GM19035 (cell line): ENCODE measurements around the gene LRRC4B.

ENCODE experiments used
- ATAC-seq: cut with Tn5 transposase; IDR thresholded peaks from one replicate; pipeline ENCODE4 v1.9.1; 2021; ENCODE audit not compliant: unreplicated experiment

LRRC4B gene

DNA sequence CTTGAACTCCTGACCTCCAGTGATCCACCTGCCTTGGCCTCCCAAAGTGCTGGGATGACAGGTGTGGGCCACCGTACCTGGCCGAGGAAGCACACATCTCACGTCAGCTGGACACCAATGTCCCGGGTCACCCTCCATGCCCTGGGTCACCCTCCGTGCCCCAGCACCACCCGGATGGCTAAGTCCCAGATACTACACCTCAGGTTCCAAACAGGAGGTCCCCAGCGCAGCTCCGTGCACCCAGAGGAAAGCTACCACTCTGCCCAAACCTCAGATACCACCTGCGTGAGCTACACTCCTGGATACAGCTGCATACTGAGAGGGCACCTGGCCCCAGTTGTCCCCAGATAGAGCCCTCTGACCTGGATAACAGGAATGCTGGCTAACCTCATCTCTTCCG lies 14.0 kb downstream of the LRRC4B start:
- no peak for ATAC-seq

- ATAC-seq, result no peak
Observed at GRCh38 chr19:50553134-50553703, 15.0 kb downstream of the LRRC4B start.

DNA sequence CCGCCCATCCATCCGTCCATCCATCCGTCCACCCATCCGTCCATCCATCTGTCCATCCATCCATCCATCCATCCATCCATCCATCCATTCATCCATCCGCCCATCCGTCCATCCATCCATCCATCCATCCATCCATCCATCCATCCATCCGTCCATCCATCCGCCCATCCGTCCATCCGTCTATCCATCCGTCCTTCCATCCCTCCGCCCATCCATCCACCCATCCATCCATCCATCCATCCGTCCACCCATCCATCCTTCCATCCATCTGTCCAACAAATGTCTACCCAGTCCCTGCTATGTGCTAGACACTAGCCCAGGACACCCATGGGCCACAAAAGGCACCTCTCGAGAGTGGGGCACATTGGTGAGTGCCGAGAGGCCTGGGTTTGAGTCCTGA lies 15.7 kb downstream of the LRRC4B start:
- no peak for ATAC-seq

DNA sequence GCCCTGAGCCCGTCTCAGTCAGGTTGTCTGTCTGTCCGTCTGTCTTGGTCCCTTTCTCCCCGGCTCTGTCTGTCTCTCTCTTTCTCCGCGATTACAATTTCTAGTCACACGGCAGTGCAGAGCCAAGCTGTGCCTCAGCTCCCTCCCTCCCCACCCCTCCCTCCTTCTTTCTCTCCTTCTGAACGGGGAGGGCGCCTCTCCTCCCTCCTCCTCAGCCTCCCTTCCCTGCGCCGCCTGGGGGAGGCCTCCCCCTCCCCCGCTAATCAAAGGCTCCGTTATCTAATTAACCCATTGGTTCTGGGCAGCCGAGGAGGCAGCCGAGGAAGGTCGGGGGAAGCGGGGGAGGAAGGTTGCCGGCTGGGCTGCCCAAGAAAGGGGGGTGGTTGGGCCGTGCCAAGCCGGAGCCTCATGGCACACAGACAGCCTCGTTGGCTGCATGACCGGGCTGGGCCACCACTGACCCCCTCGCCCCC lies 16.5 kb downstream of the LRRC4B start:
- ATAC-seq, result no peak

- ATAC-seq, result no peak
Observed at GRCh38 chr19:50551034-50551714, 17.1 kb downstream of the LRRC4B start.

DNA sequence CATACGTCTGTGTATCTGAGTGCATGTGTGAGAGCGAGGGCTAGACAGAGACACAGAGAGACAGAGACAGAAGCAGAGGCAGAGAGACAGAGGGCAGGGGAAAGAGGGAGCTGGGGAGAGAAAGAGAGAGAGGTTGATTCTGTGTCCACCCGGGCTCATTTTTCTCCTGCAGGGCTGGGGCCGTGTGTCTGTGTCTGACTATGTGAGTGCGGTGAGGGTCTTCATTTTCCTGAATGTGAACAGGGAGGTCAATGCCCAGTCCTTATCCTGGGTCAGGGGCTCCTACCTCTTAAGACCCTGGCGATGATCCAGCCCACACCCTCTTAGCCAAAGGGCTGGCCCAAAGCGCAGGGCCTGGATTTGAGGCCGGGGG lies 17.7 kb downstream of the LRRC4B start:
- ATAC-seq, result no peak

DNA sequence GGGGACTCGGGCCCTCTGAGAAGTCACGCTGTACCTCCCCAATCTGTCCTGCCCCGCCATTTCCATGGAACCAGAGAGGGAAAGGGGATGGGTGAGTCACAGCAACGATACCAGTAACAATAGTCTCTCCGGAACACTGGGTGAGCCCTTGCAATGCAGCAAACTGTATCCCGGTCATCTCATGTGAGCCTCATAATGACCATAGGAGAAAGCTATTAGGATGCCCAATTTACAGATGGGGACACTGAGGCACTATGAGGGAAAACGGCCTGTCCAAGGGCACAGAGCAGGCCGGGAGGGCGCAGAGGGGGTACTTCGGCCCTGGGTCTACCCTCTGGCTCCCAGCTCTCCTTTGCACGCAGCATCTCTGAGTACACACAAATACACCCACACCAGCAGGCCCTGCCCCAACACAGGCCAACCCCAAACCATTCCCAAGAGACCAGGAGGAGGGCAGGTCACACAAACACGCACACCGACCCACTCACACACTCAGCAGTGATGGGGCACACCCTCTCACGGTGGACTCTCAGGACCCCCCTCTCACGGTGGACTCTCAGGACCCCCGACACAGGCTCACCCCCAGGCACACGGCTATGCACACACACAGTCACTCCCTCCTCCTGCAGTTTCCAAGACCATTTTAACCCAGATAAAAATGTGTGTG lies 18.2 kb downstream of the LRRC4B start:
- ATAC-seq, result no peak

DNA sequence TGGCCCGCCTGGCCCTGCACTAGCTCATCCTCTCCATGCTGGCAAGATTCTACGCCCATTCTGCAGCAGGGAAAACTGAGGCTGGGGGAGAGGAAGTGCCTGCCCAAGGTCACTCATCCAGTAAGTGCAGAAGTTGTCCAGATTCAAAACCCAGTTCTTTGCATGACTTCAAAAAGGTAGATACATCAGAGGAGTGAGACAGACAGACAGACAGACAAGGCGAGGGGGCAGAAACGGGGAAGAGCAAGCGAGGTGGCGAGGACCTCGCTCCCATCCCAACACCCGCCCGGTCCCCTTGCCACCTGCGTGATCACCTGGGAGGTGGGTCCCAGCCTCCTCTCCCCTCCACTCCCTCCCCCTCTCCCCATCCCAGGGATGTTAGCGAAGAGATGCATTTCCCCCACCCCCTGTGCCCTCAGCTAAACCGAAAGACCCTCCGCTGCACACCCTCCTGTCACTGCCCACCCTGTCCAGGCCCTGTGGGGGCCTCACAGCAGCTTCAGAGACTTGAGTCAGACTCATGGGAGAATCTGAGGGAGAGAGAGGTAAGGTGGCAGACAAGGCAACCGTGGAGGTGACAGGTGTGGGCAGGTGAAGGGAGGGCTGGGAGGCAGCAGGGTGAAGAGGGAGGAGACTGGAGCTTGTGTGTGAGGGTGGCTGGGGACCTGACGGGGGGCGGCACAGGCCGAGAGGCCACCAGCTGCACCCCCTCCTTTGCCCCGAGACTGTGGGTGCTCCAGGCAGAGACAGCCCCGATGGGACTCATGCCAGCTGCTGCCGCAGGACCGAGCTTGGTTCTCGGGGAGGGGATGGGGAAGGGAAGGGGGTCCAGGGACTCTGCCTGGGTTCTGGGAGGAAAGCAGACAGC lies 18.9 kb downstream of the LRRC4B start:
- ATAC-seq, result no peak

DNA sequence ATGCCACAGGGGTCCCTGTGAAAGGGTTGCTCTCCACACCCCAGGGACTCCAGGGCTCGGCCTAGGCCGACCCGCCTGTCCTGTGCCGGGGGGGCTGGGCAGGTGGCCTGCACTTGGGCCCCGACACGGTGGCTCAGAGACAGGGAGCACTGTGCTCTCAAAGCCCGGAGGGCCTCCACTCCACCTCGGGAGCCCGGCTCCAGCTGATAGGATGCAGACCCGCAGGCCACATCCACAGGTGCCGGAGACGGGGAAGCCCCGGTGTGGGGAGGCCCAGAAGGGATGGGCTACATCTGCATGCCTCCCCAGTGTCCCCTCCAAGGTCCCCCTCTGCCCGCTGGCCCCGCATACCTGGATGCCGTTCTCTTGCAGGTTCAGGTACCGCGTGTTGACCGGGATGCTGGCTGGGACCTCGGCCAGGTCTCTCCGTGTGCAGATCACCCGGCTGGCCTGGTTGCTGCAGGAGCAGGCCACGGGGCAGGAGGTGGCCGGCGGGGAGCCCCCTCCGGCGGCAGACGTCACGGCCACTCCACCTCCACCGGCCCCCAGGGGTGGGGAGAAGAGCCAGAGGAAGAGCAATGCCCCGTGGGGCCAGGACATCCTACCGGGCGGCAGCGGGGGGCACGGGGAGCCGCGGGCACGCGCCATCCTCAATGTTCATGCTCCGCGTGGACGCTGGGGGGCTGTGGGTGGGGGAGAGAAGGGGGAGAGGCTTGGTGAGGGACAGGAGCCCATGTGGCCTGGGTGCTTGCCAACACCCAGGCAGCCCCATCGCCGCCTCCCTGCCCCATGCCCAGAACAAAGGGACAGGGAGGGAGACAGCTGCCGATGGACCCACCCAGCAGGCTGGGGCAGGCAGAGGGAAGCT lies 19.8 kb downstream of the LRRC4B start:
- ATAC-seq, result no peak

DNA sequence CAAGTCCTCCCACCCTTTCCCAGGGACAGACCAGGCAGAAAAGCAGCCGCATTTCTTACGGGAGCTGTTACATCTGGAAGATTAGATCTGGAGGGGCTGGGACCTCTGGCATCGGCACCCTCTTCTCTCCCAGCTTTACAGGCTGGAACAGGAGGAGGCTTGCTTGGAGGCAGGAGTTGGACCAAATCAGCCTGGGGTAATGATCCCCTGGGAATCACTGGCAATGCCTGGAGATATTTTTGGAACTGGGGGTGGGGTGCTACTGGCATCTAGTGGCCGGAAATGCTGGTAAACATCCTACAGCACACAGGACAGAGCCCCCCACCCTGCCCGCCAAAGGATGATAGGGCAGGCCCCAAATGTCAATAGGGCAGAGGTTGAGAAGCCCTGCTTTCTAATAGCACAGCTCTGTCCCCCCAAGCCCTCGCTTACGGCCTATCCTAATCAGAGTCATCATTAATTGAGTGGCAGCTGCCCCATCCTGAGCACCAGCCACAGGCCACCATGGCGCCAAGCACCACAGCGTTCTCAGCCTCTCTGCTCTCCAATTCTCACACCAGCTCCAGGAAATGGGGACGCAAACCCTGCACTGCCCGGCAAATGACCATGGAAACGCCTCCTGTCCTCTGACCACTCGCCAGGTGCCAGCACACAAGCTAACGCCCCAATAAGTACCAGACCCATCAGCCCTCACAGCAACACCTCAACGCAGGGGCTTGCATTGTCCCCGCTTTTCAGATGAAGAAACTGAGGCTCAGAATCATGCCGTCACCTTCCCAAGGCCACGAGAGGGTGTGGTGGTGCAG lies 20.6 kb downstream of the LRRC4B start:
- ATAC-seq, result no peak

- no peak for ATAC-seq
Observed at GRCh38 chr19:50546527-50547221, 21.6 kb downstream of the LRRC4B start.

- ATAC-seq, result no peak
Observed at GRCh38 chr19:50542943-50543342, 25.3 kb downstream of the LRRC4B start.

DNA sequence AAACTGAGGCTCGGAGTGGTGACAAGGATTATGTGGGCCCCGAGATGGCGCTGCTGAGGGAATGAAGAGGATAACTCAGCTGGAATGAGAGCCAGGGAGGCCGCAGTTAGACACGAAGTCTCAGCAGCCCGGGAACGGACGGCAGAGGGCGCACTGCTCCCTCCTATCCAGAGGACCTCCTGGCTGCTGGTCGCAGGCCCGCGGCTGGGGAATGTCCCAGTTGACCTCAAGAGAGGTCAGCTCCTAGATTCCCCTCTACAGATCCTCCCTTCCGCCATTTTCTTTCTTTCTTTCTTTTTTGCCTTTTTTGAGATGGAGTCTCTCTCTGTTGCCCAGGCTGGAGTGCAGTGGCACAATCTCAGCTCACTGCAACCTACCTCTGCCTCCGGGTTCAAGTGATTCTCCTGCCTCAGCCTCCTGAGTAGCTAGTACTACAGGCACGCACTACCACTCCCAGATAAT lies 30.4 kb downstream of the LRRC4B start:
- ATAC-seq, result no peak

DNA sequence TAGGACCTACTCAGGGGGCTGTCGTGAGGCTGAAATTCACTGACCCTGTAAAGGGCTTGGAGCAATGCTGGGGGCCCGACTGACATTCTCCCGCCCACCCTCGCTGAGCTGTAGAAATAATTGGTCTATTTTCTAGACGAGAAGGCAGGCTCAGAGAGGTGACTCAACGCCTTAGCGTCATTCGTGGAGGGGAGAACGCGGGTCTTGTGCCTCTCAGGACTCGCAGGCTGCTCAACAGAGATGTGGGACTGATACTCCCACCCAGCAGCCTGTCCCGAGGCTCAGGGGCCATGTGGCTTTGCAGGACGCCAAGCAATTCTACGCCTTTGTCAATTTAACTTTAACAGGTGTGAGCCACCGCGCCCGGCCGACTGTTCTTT lies 30.9 kb downstream of the LRRC4B start:
- ATAC-seq, result no peak

- ATAC-seq, result no peak
Observed at GRCh38 chr19:50536662-50537305, 31.5 kb downstream of the LRRC4B start.

GRCh38 chr19:50535672-50536187 lies 32.5 kb downstream of the LRRC4B start:
- no peak for ATAC-seq

DNA sequence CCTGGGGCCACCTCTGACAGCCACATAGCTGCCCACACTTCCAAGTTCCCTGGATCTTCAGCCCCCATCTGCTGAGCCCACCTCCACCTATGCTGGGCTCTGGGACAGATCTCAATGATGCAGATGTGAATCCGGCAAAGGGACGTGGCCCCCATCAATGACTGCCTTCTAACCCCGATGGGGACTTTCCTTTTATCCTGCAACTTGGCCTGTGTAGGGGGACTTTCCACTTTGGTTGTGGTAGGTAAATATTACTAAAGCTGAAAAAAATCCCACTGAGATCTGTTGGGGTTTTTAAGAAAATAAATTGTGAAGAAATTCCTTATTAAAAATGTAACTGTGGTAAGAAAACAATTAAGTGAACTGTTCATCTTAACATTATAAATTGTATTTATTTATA lies 33.8 kb downstream of the LRRC4B start:
- no peak for ATAC-seq

- ATAC-seq, result no peak
Observed at GRCh38 chr19:50532952-50533351, 35.3 kb downstream of the LRRC4B start.
